IMR-90 (cell line): ENCODE results near the gene STON2. TPM values are rescaled to one million over a fixed set of nuclear protein-coding genes. Genes with fewer than 3 reads are reported as not detected.

Source experiments
- ATAC-seq: fragments of 200-7000 bp; cut with Tn5 transposase; 2 replicates; pipeline ENCODE4 v1.9.1; 2020; ENCODE audit warnings: low read depth, mild to moderate bottlenecking, moderate library complexity
- BruUV-seq: library from RNA; stranded (reverse); fragments of 400-500 nt; replicated peaks from 2 replicates; lab custom pipeline; 2021; lab: Mats Ljungman, UMichigan
- CTCF ChIA-PET: fragments of 300-600 bp; formaldehyde crosslinking; extraction: SDS; loops from one replicate; lab custom pipeline; 2021; ENCODE audit warnings: antibody characterized with exemption; lab: Yijun Ruan, JAX
- POLR2A ChIA-PET: fragments of 300-600 bp; sonication (Branson Sonifier 250); formaldehyde crosslinking; loops from one replicate; lab custom pipeline; 2022; ENCODE audit warnings: antibody characterized with exemption; ENCODE audit not compliant: unreplicated experiment; lab: Charles Lee
- DNase-seq: peaks from one replicate; pipeline ENCODE4 v3.0.0; 2013
- H2AFZ ChIP-seq: replicated peaks from 2 replicates; pipeline ENCODE3; 2013; ENCODE audit warnings: low read length, mild to moderate bottlenecking; ENCODE audit not compliant: poor library complexity
- H2AK5ac ChIP-seq: 2 replicates; pipeline ENCODE4 v1.6.1; 2013; ENCODE audit warnings: low read depth, low read length, inconsistent platforms
- H2AK9ac ChIP-seq: replicated peaks from 2 replicates; pipeline ENCODE3; 2013; ENCODE audit warnings: mild to moderate bottlenecking, low read depth, low read length, moderate library complexity; ENCODE audit not compliant: poor library complexity
- H2BK120ac ChIP-seq: 2 replicates; pipeline ENCODE4 v1.6.1; 2013; ENCODE audit warnings: low read depth, low read length, inconsistent platforms
- H2BK15ac ChIP-seq: 3 replicates; pipeline ENCODE4 v1.6.1; 2013; ENCODE audit warnings: low read depth, low read length, inconsistent platforms
- H2BK20ac ChIP-seq: 2 replicates; pipeline ENCODE4 v1.6.1; 2013; ENCODE audit warnings: low read depth, mild to moderate bottlenecking, inconsistent platforms, low read length, moderate library complexity
- H2BK5ac ChIP-seq: 2 replicates; pipeline ENCODE4 v1.6.1; 2013; ENCODE audit warnings: mild to moderate bottlenecking, low read depth, low read length, inconsistent platforms; ENCODE audit not compliant: poor library complexity, severe bottlenecking
- H3K14ac ChIP-seq: replicated peaks from 2 replicates; pipeline ENCODE4 v1.6.1; 2013; ENCODE audit warnings: low read depth, low read length, inconsistent platforms
- H3K18ac ChIP-seq: 2 replicates; pipeline ENCODE4 v1.6.1; 2013; ENCODE audit warnings: low read depth, low read length, control low read depth
- H3K23ac ChIP-seq: 2 replicates; pipeline ENCODE4 v1.6.1; 2013; ENCODE audit warnings: low read depth, low read length, inconsistent platforms
- H3K27ac ChIP-seq: 2 replicates; pipeline ENCODE4 v1.5.1; 2013; ENCODE audit warnings: mild to moderate bottlenecking, control low read depth, low read length; ENCODE audit not compliant: insufficient read depth
- H3K27me3 ChIP-seq: 2 replicates; pipeline ENCODE4 v1.6.1; 2013; ENCODE audit warnings: low read length; ENCODE audit not compliant: control insufficient read depth, insufficient read depth
- H3K36me3 ChIP-seq: 2 replicates; pipeline ENCODE4 v1.6.1; 2013; ENCODE audit warnings: low read length, mixed read lengths; ENCODE audit not compliant: control insufficient read depth, insufficient read depth
- H3K4ac ChIP-seq: 2 replicates; pipeline ENCODE4 v1.6.1; 2013; ENCODE audit warnings: low read depth, low read length, inconsistent platforms
- H3K4me1 ChIP-seq: 2 replicates; pipeline ENCODE4 v1.6.1; 2013; ENCODE audit warnings: low read length, mixed read lengths; ENCODE audit not compliant: control insufficient read depth, insufficient read depth
- H3K4me2 ChIP-seq: 2 replicates; pipeline ENCODE4 v1.6.1; 2013; ENCODE audit warnings: low read depth, mild to moderate bottlenecking, control low read depth, low read length, moderate library complexity
- H3K4me3 ChIP-seq: 2 replicates; pipeline ENCODE4 v1.5.1; 2013; ENCODE audit warnings: low read depth, mild to moderate bottlenecking, control low read depth, low read length, moderate library complexity; ENCODE audit not compliant: insufficient read depth
- H3K56ac ChIP-seq: 2 replicates; pipeline ENCODE4 v1.6.1; 2013; ENCODE audit warnings: low read length, inconsistent platforms; ENCODE audit not compliant: insufficient read depth; ENCODE audit errors: extremely low read depth
- H3K79me1 ChIP-seq, 2 experiments: 2 replicates each; pipeline ENCODE4 v1.6.1; 2013; ENCODE audit warnings: low read length in 2 of 2, inconsistent platforms in 1 of 2, low read depth in 1 of 2
- H3K9ac ChIP-seq: 2 replicates; pipeline ENCODE4 v1.6.1; 2013; ENCODE audit warnings: low read depth, low read length, control low read depth
- H3K9me1 ChIP-seq: 2 replicates; pipeline ENCODE4 v1.6.1; 2013; ENCODE audit warnings: low read length, inconsistent platforms; ENCODE audit not compliant: insufficient read depth
- H3K9me3 ChIP-seq: 2 replicates; pipeline ENCODE4 v1.6.1; 2013; ENCODE audit warnings: low read length; ENCODE audit not compliant: control insufficient read depth, insufficient read depth
- H4K20me1 ChIP-seq: 2 replicates; pipeline ENCODE4 v1.6.1; 2013; ENCODE audit warnings: low read length, inconsistent platforms; ENCODE audit not compliant: insufficient read depth
- H4K5ac ChIP-seq: 2 replicates; pipeline ENCODE4 v1.6.1; 2013; ENCODE audit warnings: mild to moderate bottlenecking, low read depth, low read length, control low read depth
- H4K8ac ChIP-seq, 2 experiments: 2 replicates each; pipeline ENCODE4 v1.6.1; 2013; ENCODE audit warnings: low read depth in 2 of 2, low read length in 2 of 2, control low read depth in 1 of 2, inconsistent platforms in 1 of 2
- H4K91ac ChIP-seq: 2 replicates; pipeline ENCODE4 v1.6.1; 2013; ENCODE audit warnings: low read depth, low read length, inconsistent platforms; ENCODE audit not compliant: insufficient read depth
- CEBPB ChIP-seq: IDR thresholded peaks from 2 replicates; pipeline ENCODE4 v1.6.1; 2012; ENCODE audit warnings: low read depth, low read length, improper control_type of control experiment
- FOS ChIP-seq: fragments of 150-350 bp; IDR thresholded peaks from 2 replicates; pipeline ENCODE4 v1.6.1; 2016; ENCODE audit warnings: low read depth, low read length
- NFE2L2 ChIP-seq: fragments of 150-350 bp; IDR thresholded peaks from 2 replicates; pipeline ENCODE4 v1.6.1; 2016; ENCODE audit warnings: low read depth, mild to moderate bottlenecking, low read length
- POLR2A ChIP-seq: IDR thresholded peaks from 2 replicates; pipeline ENCODE4 v1.6.1; 2012; ENCODE audit warnings: mild to moderate bottlenecking, low read depth, low read length
- RFX5 ChIP-seq: IDR thresholded peaks from 2 replicates; pipeline ENCODE4 v1.8.0; 2012; ENCODE audit warnings: low read depth, mild to moderate bottlenecking, low read length, moderate library complexity
- USF2 ChIP-seq: fragments of 150-350 bp; IDR thresholded peaks from 2 replicates; pipeline ENCODE4 v1.6.1; 2017; ENCODE audit warnings: mild to moderate bottlenecking, antibody characterized with exemption, low read length, low read depth
- WGBS, 2 experiments: methylation state at CpG; one replicate each; pipeline versions ENCODE4 v1.1.5 to v1.1.7; 2013; ENCODE audit warnings: missing lambda C conversion rate in 2 of 2; ENCODE audit not compliant: insufficient read length in 1 of 2; ENCODE audit errors: extremely low coverage in 2 of 2; 5-methylcytosine and 5-hydroxymethylcytosine counted together
- dilution Hi-C: fragments of 300-500 bp; cut with HindIII; formaldehyde crosslinking; loops from one replicate; pipeline ENCODE4 v1.14.3; 2018; ENCODE audit warnings: low sequenced_read_pairs; ENCODE audit not compliant: unreplicated experiment
- in situ Hi-C: fragments of 300-500 bp; cut with MboI; formaldehyde crosslinking; loops from 3 replicates; pipeline ENCODE4 v1.14.3; 2019; ENCODE audit warnings: low sequenced_read_pairs, inconsistent platforms, mixed read lengths
- intact Hi-C: fragments of 100-400 bp; cut with micrococcal nuclease; formaldehyde crosslinking; loops from 2 replicates; pipeline ENCODE4 v1.10.0; 2022
- polyA plus RNA-seq, 3 experiments: library from polyadenylated mRNA; depleted of rRNA; stranded (reverse); fragments of >200 nt; gene quantifications; 2 replicates each; pipeline ENCODE4 v1.2.3, GENCODE V29; 2012; ENCODE audit warnings: low replicate concordance in 1 of 3
- total RNA-seq: library from RNA; depleted of rRNA; stranded (reverse); fragments of >200 nt; gene quantifications from 2 replicates; pipeline ENCODE4 v1.2.3, GENCODE V29; 2012

STON2 gene
- total and polyA plus RNA-seq, 2 of the 4 experiments (the other 2 are of a cell fraction), result not detected

GRCh38 chr14:81221579-81222102 is 178.5 kb downstream of the STON2 start:
- H3K27me3 ChIP-seq, result no peaks in the 10 kb centered on the region
- TF ChIP-seq NFE2L2 (no peak), RFX5 (no peak), FOS (no peak), USF2 (no peak), CEBPB (no peak), POLR2A (no peak; the same call in 1 of the 2 replicates)
- ATAC-seq (no peak; the same call in 1 of the 2 replicates), DNase-seq (peak; percentile 5)
- CTCF ChIA-PET, result no interaction called here
- dilution Hi-C loops (no loop called here), intact Hi-C loops (loop anchor here (1.0 kb wide), 1 partner anchor 243 kb away; no protein-coding TSS in a partner anchor), in situ Hi-C loops (no loop called here)
- peaks cover 2 to 6% of the 10 kb centered on the region in 2 experiments; a peak in 2 of 4 replicates for H3K79me1 ChIP-seq
- H2BK5ac ChIP-seq, result peak overlapping the region; percentile 99
- H3K36me3 ChIP-seq, result no peaks in the 10 kb centered on the region
- H3K9me3 ChIP-seq, result no peaks in the 10 kb centered on the region
- no peak overlapping the region for H2BK20ac ChIP-seq
- WGBS, 2 experiments, result 47% methylated on average over 7 of the region's 16 CpGs; no CpG with 5 or more reads in 1 of the 2 experiments
- H3K23ac ChIP-seq, result peak overlapping the region; percentile 84
- H3K4me2 ChIP-seq, result peak overlapping the region; percentile 84
- H2AFZ ChIP-seq, result peak overlapping the region; percentile 98
- H3K4me1 ChIP-seq, result no peaks in the 10 kb centered on the region; the same call in 1 of the 2 replicates
- no peaks in the 10 kb centered on the region; the same call in 1 of the 2 replicates for H3K9me1 ChIP-seq
- peak overlapping the region; percentile 85 for H4K91ac ChIP-seq
- H3K4me3 ChIP-seq, result peak overlapping the region; percentile 76
- peak overlapping the region; percentile 13 for H2AK9ac ChIP-seq
- peak overlapping the region; percentile 95 for H3K56ac ChIP-seq
- H3K4ac ChIP-seq, result peak overlapping the region; percentile 89
- H4K20me1 ChIP-seq, result no peaks in the 10 kb centered on the region
- H2AK5ac ChIP-seq, result peak overlapping the region; percentile 11; the same call in 1 of the 2 replicates
- no TSS peak for BruUV-seq
- H3K18ac ChIP-seq, result peak overlapping the region; percentile 67
- POLR2A ChIA-PET, result interaction anchor here (1.0 kb wide), 1 partner anchor 291 kb away, joined by 3 read pairs; no protein-coding TSS in a partner anchor
- H3K9ac ChIP-seq, result peak overlapping the region; percentile 99
- peak overlapping the region; percentile 78 for H4K5ac ChIP-seq
- peak overlapping the region; percentile 30; the same call in 2 of the 3 replicates for H2BK15ac ChIP-seq
- peak overlapping the region; percentile 90 for H3K14ac ChIP-seq
- H2BK120ac ChIP-seq, result peak overlapping the region; percentile 69; the same call in 1 of the 2 replicates
- peak overlapping the region; percentile 99 for H3K27ac ChIP-seq
- peak overlapping the region; percentile 89 to 96 for H4K8ac ChIP-seq
